PFSK-1 (cell line): Measurements from ENCODE around the gene DCBLD1.

Source experiments
- FOXP2 ChIP-seq: optimal IDR thresholded peaks from 2 replicates; pipeline ENCODE3; 2011; ENCODE audit warnings: borderline replicate concordance, control low read depth, inconsistent platforms; ENCODE audit not compliant: insufficient read depth; ENCODE audit errors: extremely low read length, extremely low read depth
- POLR2AphosphoS5 ChIP-seq: IDR thresholded peaks from 2 replicates; pipeline ENCODE4 v1.6.1; 2012; ENCODE audit warnings: low read depth, mild to moderate bottlenecking, control low read depth, low read length, moderate library complexity
- REST ChIP-seq, 2 experiments: IDR thresholded peaks; 2 replicates each; pipeline versions ENCODE4 v1.6.1 to v1.8.0; 2011 to 2012; ENCODE audit warnings: low read depth in 2 of 2, low read length in 2 of 2, control low read depth in 1 of 2, inconsistent platforms in 1 of 2, mild to moderate bottlenecking in 1 of 2, moderate library complexity in 1 of 2; ENCODE audit not compliant: insufficient read depth in 1 of 2
- SIN3A ChIP-seq: IDR thresholded peaks from 2 replicates; pipeline ENCODE4 v1.6.1; 2012; ENCODE audit warnings: mild to moderate bottlenecking, low read length, moderate library complexity, borderline replicate concordance; ENCODE audit not compliant: insufficient read depth
- TAF1 ChIP-seq: IDR thresholded peaks from 2 replicates; pipeline ENCODE4 v1.6.1; 2012; ENCODE audit warnings: low read length, control low read depth, borderline replicate concordance; ENCODE audit not compliant: insufficient read depth

The DCBLD1 gene

GRCh38 chr6:117469791-117470190 is 12.7 kb upstream of the DCBLD1 start:
- TF ChIP-seq SIN3A (no peak), FOXP2 (no peak), TAF1 (no peak), POLR2AphosphoS5 (no peak), REST (IDR thresholded peaks at IDR 0.05; ENCODE audit: insufficient read depth in 1 of 2, low read depth in 2 of 2, low read length in 2 of 2) (no peak)

GRCh38 chr6:117472667-117473066 is 9.8 kb upstream of the DCBLD1 start:
- TF ChIP-seq SIN3A: no peak
- no peak for TF ChIP-seq POLR2AphosphoS5
- no peak for TF ChIP-seq FOXP2
- no peak for TF ChIP-seq TAF1
- TF ChIP-seq REST (IDR thresholded peaks at IDR 0.05; ENCODE audit: insufficient read depth in 1 of 2, low read depth in 2 of 2, low read length in 2 of 2): no peak

- no peak for TF ChIP-seq FOXP2
- TF ChIP-seq REST (IDR thresholded peaks at IDR 0.05; ENCODE audit: insufficient read depth in 1 of 2, low read depth in 2 of 2, low read length in 2 of 2): no peak
- TF ChIP-seq SIN3A: no peak
Observed at GRCh38 chr6:117473401-117473800, 9.1 kb upstream of the DCBLD1 start.

GRCh38 chr6:117477988-117478852 is 4.3 kb upstream of the DCBLD1 start:
- TF ChIP-seq FOXP2 (no peak), POLR2AphosphoS5 (no peak), SIN3A (no peak), REST (IDR thresholded peaks at IDR 0.05; ENCODE audit: insufficient read depth in 1 of 2, low read depth in 2 of 2, low read length in 2 of 2) (no peak), TAF1 (no peak)
